ENCODE results near the gene CD300LF.

Gene CD300LF

DNA sequence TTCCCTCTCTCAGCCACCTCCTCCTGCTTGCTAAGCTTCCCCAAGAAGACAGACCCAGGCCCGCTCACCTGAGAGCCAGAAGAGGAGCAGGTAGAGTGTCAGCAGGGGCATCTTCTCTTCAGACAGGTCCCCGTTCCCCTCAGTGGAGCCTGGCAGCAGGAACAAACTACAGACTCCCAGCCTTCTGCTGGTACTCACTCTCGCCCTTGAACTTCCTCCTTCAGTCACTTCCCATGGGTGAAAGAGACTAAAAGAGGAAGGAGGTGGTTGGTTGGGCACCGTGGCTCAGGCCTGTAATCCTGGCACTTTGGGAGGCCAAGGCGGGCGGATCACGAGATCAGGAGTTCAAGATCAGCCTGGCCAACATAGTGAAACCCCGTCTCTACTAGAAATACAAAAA lies at the start of gene CD300LF:
CD300LF (minus strand) TSS at position 168 of the 400 bp plus-strand sequence; CDS start at position 111, 57 bp downstream.
- DNase-seq: no peak

DNA sequence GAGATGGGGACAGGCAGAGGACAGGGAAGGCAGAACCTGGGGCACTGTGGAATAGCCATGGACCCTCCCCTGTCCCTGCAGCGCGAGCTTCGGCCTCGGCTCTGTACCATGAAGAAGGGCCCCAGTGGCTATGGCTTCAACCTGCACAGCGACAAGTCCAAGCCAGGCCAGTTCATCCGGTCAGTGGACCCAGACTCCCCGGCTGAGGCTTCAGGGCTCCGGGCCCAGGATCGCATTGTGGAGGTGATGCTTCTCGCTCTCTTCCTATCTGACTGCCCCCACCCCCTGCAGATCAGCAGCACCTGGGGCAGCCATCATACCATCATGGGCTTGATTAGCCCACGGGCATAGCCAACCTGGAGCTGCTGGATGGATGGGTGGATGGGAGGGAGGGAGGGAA lies 49.2 kb upstream of the CD300LF start:
- no peak for DNase-seq

DNA sequence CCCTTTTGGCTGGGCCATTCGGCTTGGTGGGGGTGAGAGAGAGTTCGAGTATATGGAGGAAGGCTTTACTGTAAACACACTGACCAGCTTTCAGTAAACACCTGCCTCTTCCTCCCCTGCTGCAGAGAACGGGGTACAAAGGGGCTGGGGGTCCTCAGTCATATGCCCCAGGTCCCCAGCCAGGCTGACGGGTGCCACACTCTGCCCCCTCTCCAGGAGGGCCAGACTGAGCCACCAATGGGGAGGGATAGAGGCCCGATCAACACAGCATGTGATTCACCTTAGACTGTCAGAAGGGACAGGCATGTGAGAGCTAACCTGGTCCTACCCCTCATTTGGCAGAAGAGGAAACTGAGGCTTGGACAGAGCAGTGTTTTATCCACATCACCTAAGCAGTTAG lies 48.7 kb upstream of the CD300LF start:
- DNase-seq: no peak

DNA sequence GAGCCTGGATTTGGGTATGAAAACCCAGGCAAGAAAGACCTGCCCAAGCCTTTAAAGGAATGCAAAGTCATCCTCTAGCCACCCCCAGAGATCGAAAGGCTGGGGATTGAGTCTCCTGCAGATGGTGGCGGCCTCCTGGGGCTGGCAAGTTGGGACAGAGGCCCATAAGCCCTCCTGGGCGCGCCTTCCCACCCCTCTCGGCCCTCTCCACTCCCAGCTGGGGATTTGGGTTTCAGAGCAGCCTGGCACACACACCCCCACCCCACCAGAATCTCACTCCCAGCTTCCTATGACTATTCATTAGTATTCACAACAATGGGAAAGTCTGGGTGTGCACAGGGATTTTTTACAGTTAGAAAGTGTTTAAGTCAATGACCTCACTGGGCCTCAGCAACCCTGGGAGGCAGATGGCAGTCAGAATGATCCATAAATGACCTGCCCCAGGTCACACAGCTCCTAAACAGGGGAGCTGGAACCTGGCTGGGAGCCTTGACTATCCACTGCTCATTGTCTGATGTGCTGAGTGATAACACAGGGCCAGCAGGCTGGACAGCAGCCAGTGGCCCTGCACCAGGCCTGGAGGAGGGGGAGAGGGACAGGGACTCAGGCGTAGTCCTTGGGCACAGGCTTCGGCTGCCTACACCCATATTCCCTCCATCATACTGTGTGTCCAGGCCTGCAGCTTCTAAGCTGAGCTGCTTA lies 47.8 kb upstream of the CD300LF start:
- peak; percentile 84 for DNase-seq

DNA sequence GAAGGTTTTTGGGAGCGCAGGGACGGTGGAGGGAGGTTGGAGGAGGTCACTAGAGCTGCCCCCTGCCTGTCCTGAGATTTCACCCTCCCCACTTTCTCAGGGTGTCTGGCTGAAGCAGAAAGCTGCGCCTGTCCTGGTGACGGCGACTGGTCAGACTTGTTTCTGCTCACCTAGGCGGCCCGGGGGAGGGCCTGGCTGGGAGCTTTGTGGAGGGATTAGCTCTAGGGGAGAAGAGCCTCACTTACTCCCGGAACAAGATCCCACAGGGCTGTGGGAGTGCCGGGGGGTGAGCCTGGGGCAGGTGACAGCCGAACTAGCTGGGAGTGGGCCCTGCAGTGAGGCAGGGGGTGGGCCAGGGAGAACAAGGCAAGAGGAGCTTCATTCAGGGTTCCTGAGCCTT lies 47.2 kb upstream of the CD300LF start:
- no peak for DNase-seq

DNA sequence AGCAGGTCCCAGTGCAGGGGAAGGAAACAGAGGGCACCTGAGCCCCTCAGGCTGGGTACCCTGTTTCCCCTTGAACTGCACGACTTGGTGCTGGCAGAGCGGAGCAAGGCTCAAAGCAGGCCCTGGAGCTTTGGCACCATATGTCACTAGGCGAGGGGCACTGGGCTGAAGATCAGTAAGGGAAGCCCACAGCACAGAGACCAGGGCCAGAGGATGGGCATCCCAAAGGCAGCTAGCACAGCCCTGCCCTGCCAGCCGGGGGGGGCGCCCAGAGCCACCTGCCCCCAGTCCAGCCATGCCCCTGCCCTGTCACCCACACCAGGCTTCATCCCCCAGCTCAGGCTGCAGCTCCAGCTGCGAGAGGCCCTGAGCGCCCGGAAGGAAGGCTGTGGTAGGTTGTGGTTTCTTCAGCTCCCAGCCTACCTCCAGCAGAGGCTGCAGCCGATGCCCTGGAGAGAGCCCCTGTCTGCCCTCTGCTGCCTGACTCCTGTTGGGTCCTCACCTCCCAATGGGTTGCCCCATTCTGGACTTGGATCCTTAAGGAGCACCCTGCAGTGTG lies 46.6 kb upstream of the CD300LF start:
- no peak for DNase-seq

DNA sequence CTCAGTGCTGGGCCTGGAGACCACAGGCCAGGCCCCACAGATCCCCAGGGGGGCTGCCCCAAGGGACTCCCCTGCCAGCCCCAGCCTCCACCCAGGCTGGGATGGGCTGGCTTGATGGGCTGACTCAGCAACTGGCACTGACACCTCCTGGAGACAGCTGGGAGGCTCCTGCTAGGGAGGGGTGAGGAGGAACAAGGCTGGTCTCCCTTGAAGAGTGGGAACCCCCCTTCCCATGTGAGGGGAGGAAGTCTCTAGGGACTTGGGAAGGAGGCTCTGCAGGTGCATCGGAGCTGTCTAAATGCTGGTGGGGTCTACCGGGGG lies 46.1 kb upstream of the CD300LF start:
- DNase-seq: peak; percentile 83

DNA sequence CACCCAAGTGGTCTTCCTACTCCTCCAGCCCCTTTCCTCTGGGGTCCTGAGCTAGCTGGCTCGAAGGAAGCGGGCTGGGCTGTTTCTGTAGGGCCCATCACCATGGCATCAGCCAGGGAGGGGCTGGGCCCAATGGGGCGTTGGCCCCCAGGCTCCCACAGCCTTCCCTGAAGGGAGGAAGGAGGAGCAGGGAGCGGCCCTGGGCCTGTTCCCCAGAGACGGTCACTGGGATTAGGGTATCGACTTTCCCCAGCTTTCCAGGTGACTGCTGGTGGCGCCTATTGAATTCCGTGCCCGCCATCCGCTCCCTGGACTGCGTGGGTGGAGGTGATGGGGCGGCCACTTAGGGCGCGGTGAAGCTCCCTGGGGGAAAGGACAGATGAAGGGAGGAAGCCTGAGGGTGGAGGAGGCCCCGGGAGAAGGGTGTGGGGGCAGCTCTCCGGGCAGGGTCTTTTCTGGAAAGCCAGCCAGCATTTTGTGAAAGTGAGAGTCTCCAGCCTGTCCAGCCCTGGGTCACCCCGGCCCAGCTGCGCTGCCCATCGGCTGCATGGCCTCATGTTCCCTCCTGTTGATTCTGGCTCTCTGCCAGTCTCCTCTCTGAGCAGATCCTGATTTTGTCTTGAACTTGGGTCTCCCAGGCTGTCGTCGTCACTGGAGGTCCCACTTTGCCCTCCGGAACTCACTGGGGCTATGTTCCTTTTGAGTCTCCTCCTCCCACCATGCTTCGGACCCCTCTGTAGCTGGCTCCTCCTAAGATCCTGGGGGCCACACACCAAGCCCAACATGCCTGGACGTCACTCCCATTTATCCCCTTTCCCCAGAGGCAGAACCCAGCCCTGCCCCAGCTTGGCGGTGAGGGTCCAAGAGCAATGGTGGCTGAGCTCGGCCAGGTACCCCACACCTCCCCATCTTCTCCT lies 45.5 kb upstream of the CD300LF start:
- peak; percentile 58 for DNase-seq

DNA sequence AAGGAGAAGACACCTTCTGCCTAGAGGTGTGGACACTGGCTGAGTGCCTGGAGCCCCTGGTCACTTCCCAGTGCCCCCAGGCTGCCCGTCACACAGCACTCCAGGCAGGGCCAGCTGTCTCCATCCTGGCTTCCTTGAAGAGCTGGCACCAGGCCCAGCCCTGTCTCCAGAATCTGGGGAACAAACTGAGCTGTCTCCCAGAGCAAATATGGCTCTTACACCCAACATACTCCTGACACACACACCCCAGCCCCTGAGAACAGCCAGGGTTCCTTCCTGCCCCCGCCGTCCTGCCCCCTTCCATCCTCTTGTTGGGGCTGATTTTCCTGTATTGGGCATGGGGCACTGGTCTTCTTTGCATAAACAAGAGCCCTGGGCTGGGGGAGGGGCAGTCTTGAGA lies 44.8 kb upstream of the CD300LF start:
- peak; percentile 57 for DNase-seq

DNA sequence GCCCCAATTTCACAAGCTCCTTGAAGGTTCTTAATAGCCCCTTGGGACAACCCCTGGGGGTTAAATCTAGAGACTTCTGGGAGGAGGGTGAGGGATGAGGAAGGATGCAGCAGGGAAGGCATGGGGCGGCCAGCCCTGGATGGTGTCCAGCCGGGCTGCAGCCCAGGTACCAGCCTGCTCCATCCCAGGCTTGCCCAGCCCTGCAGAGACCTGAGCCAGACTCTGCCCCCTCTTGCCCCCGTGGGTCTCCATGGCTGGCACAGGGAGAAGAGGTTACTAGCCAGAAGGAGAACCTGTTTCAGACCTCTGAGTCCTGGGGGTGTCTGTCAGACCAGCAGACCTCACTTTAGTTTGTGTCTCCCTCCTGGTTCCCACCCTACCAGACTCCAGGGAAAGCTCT lies 44.2 kb upstream of the CD300LF start:
- DNase-seq: no peak

DNA sequence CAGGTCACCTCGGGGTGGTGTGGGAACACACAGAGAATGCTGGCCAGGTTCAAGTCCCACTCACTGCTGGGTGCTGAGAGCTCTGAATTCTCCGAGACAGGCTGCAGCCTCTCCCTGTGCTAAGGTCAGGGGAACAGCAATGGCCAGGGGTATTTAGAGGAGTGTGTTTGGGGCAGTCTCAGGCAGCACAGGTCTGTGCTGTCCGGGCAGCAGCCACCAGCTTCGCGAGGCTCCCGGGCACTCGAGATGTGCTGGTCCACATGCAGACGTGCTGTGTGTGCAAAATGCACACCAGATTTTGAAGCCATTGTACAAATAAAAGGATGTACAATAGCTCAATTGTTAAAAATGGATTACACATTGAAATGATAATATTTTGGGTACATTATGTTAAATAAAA lies 42.8 kb upstream of the CD300LF start:
- no peak for DNase-seq

DNA sequence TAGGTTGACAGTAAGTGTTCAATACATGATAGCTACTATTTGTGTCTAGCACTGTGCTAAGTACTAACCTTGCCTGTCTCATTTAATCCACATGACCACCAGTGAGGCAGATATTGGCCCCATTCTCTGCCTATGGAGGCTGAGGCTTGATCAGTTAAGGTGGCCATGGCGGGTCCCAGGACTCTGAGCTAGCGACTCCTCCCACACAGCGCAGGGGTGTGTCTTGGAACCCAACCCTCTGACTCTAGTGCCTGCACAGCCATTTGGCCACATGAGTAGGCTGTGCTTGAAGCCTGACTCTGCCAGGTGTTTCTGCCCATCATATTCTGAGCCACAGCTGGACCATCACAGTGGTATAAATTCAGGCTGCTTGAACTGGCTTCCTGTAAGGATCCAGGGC lies 42.1 kb upstream of the CD300LF start:
- no peak for DNase-seq

DNA sequence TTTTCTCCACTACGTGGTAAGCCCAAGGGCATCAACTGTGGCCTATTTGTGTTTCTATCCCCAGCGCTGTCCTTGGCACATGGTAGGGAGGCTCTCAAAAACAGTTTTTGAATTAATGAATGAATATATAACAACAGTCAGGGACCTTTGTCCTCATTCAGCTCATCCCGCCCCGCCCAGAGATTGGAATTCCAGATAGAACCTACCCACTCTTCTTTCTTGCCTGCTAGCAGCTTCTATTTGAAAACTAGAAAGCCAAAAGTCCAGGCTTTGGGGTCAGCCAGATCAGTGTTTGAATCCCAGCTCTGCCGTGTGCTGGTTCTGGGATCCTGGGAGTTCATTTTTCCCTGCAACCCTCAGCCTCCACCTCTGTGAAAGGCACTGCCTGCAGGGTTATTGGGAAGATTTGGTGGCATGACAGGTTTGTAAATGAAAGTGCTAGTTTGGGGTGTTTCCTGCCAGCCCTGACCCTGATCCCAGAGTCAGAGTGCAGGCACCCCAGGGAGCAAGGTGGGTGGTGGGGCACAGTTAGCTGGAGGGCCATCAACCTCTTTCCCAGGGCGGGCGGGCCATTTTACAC lies 40.2 kb upstream of the CD300LF start:
- DNase-seq: no peak

DNA sequence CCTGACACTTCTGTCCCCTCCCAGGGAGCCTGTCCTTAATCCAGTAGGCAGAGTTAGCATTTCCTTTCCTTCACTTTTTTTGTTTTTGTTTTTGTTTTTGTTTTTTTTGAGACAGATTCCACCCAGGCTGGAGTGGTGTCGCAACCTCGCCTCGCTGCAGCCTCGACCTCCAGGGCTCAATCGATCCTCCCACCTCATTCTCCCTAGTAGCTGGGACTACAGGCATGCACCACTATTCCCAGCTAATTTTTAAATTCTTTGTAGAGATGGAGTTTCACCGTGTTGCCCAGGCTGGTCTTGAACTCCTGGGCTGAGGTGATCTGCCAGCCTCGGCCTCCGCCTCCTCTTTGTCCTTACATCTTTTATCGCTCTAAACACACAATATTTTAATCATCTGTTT lies 39.7 kb upstream of the CD300LF start:
- no peak for DNase-seq

DNA sequence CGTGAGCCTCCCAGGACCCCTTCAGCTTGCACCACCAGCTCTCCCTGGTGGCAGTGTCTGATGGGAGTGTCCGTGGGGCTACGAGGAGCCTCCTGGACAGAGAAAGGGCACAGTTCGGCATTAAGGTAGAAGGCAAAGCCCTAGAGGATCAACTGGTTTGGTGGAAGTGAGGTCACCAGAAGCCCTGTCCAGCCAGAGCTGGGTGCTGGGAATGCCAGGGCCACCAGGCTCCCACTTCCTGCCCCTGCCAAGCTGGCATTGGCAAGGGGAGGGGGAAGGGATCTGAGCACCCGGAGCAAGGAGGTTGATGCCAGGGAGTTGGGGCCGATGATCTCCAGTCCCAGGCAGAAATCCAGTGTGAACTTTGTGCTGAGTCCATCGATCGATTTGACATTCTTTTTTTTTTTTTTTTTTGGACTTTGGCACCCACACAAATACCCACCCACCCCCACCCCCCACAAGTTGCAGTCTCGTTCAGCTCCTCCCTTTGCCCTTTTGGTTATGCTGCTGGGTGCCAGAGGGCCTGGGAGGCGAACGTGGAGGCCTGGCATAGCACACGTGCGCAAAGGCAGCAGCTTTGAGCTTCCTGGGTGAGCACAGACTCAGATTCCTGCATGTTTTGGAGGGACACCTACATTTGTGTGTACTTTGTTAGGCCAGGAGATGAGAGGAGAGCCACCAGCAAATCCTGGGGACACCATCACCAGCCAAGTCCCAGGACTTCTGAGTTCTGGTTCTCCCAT lies 37.8 kb upstream of the CD300LF start:
- no peak for DNase-seq

DNA sequence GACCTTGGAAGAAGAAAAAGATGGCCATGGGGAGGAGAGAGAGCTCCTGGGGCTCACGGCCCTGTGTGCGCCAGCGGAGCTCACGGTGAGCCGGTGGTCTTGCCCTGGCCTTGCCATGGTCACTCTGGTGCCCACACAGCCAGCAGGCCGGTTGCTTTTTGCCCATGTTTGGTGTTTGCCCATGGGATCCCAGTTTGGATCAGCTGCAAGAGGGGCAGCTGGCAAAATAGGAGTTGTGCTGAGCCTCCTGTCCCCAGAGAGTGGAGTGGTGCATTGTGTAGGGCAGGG lies 37.3 kb upstream of the CD300LF start:
- DNase-seq: no peak

DNA sequence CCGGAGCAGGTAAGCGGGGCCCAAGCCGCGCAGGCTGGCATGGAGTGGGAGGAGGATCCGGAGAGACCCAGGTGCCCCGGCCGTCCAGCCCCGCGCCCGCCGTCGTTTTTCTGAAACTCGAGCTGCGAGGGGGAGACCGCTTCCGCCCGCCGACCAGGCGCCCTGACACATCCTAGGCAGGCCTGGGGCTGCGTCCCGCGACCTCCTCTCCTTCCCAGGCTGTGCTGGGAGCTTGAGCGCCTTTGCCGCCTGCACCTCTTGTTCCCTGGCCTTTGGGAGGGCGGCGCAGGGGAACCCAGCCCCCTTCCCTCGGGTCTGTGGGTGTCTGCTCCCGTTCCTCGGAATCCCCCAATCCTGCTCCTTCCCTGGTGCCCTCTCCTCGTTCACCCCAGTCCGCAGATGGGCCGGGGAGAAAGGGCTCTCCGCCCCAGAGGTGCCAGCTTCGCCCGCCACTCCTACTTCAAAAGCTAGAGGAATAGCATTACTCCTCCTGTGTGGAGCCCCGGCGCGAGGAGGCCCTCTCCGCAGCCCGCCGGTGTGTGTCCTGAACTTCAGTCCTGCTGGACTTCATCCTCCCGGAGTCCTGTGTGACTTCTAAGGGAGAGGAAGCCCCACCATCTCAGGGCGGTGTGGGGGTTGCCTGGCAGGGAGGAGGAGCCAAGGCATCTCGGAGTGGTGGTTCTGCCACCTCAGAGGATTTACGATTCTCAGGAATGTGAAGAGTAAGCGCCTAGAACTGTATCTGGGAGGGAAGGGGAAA lies 36.7 kb upstream of the CD300LF start:
- no peak for DNase-seq

DNA sequence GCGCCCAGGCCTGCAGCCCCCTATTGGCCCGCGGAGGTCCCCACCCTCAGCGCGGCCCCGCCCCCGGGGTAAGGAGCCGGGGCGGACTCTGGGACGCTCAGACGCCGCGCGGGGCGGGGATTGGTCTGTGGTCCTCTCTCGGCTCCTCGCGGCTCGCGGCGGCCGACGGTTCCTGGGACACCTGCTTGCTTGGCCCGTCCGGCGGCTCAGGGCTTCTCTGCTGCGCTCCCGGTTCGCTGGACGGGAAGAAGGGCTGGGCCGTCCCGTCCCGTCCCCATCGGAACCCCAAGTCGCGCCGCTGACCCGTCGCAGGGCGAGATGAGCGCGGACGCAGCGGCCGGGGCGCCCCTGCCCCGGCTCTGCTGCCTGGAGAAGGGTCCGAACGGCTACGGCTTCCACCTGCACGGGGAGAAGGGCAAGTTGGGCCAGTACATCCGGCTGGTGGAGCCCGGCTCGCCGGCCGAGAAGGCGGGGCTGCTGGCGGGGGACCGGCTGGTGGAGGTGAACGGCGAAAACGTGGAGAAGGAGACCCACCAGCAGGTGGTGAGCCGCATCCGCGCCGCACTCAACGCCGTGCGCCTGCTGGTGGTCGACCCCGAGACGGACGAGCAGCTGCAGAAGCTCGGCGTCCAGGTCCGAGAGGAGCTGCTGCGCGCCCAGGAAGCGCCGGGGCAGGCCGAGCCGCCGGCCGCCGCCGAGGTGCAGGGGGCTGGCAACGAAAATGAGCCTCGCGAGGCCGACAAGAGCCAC lies 36.0 kb upstream of the CD300LF start, which contains the start of gene NHERF1:
NHERF1 (plus strand) TSS at position 100 of the 750 bp plus-strand sequence; CDS start at position 319, 219 bp downstream.
- peak; percentile 92 for DNase-seq

DNA sequence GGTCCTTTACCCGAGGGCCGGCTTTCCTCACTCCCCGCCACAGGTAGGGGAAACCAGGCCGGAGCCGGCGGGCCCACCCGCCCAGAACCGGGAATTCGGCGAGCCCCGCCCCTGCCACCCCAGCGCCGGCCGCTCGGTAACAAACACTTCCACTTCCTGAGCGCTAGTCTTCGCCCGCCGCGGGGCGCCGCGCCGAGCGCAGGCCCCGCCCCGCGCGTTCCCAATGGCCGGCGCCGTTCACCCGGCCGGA lies 35.5 kb upstream of the CD300LF start:
- DNase-seq: no peak

DNA sequence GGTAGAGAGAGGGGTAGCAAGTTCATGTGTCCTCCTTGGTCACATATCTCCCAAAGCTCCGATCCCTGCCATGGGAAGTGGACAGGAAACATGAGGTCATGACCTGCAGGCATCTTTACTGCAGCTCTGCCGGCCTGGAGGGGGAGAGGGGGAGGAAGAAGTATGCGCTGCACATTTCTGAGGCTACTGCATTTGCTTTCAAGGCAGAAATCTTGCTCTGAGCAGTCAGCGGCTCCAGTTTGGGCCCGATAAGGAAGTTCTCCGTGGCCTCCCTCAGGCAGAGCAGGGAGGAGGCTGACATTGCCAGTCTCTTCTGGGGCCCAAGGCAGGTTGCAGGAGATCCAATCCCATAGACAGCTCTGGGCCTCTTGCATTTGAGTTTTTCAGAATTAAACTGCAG lies 34.2 kb upstream of the CD300LF start:
- no peak for DNase-seq

DNA sequence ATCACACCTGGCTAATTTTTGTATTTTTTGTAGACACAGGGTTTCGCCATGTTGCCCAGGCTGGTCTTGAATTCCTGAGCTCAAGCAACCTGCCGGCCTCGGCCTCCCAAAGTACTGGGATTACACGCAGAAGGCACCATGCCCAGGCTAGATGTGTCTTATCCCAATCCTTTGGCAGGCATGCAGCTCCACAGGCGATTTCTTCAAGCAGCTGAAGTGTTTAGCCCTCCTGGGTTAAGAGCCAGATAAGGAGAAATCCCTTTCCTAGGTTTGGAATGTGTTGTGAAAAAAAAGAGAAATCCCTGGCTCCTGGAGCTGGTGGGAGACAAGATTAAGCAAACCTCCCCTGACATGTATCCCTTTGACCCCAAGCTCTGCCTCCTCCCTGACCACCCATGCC lies 33.7 kb upstream of the CD300LF start:
- DNase-seq: no peak

Data from NCI-H2171 (cell line).